Tongue (tissue), 2 donors: ENCODE results near the gene ASIC4. TPM values are rescaled to one million over a fixed set of nuclear protein-coding genes. Genes with fewer than 3 reads are reported as not detected.

ENCODE experiments used
- DNase-seq: peaks from one replicate; pipeline ENCODE4 v3.0.0-alpha.2; 2015
- total RNA-seq: library from RNA; depleted of rRNA; stranded (reverse); fragments of >200 nt; gene quantifications from one replicate; pipeline ENCODE4 v1.2.3, GENCODE V29; 2014

ASIC4 gene
- total RNA-seq, 1 donor from 2014 or later = 0.10 TPM

DNA sequence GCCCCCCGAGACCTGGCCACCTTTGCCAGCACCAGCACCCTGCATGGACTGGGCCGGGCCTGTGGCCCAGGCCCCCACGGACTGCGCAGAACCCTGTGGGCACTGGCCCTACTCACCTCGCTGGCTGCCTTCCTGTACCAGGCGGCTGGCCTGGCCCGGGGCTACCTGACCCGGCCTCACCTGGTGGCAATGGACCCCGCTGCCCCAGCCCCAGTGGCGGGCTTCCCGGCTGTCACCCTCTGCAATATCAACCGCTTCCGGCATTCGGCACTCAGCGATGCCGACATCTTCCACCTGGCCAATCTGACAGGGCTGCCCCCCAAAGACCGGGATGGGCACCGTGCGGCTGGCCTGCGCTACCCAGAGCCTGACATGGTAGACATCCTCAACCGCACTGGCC is 554 bp downstream of the ASIC4 start:
- DNase-seq = no peak

DNA sequence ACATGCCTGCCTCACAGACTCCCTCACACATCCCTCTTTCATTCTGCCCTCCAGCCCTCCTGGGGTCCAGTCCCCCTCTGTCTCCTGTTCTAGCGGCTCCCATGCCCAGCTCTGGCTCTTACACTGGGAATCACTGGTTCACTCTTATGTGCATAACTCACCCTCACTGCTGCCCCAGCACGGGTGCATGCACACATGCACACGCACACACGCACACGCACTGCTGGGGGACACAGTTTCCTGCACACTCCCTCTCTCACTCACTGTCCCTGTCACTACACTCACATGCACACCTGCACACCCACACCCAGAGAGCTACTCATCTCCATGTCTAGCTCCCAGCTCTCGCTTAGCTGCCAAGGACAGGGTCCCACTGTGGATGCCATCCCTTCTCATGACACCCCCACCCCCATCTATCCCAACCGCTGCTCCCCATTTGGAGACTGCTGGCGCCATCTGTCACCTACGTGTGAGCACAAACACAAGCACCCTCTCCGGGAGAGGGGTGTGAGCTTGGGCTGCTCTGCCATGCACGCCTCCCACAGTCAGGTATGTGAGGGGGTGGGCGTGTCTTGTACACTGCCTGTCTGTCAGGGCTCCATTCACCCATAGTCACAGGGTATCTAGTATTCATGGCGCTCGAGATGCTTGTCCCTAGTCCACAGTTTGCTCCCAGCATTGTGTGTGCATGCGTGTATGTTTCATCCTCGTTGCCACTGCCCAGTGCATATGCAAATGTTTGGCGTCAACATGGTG is 1.8 kb downstream of the ASIC4 start:
- DNase-seq = no peak

DNA sequence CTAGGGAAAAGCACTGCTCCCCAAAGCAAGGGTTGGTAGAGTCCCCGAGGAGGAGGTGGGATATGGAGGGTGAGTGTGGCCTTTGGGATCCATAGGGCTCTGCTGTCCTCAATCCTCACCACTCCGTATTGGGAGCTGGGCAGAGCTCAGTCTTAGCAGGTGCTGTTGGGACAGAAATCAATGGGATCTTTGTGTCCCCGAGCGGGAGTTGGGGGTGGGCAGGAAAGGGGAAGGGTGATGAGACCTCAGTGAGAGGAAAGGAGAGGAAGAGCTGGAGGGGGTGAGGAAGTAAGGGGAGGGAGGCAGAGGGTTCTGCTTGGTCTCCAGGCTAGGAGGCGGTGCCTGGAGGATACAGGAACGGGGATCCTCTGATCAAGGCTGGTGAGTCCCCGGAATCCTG is 2.6 kb downstream of the ASIC4 start:
- DNase-seq = no peak

DNA sequence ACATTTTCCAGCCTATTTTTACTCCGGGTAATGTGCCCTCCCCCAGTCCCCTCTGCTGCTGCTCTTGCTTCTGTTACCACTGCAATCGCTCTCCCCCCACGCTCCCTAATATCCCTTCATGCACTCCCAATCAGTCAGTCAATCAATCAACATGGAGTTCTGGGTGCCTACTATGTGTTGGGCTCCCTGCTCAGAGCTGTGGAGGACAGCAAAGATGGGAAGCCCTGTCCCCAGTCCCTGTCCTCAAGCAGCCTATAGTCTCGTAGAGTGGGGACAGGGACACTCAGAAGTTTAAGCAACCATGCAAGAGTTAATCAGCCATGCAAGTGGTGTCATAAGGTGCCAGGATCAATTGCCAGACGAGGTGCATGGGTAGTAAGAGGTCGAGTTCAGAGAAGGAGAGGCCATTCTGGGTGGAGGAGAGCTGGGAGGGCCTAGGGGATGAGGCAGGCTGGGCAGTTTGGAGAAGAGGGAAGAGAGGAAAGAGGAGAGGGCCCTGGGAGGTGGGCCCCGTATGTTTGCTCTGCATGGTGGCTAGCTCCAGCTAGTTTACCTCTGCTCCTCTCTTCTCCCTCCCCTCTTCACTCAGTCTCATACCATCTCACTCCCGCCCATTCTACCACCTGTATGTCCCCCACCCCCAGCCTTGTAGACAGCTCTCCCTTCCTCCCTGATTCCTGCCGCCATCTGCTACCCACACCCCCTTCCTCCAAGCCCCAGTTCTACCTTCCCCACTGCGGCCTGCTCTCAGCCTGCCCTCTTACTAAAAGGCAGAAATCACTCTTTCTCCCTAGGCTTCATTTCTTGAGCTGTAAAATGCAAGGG is 3.9 kb downstream of the ASIC4 start:
- no peak for DNase-seq

DNA sequence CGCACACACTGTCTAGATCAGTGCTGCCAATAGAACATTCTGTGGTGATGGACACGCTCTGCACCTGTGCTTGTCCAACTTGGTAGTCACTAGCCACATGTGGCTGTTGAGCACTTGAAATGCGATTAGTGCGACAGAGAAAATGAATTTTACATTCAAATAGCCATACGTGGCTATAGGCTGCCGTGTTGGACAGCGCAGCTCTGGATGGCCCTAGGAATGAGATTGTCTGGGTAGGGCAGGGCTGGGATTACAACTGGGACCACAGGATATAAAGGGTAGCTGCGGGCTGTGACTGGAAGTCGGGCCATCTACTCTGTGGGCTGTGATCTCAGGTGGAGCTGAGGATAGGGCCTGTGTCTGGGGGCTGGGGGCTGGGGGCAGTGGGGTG is 5.2 kb downstream of the ASIC4 start:
- no peak for DNase-seq

DNA sequence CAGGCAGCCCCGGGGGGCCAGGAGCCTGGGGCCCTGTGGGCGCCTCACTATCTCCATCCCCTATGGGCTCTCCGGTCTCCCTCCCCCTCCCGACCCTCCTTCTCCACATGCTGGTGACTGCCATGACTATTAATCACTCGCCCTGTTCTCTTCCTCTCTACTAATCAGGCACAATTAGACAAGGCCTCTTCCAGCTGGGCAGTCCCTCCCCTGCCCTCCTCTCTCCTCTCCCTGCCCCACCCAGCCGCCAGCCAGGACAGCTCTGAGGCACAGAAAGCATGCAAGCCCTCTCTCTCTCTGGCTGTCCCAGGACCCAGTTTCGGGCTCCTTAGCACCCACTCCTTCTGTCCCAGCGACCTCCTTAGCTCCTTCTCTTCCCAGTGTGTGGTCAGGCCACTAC is 5.8 kb downstream of the ASIC4 start:
- DNase-seq = peak; percentile 55

DNA sequence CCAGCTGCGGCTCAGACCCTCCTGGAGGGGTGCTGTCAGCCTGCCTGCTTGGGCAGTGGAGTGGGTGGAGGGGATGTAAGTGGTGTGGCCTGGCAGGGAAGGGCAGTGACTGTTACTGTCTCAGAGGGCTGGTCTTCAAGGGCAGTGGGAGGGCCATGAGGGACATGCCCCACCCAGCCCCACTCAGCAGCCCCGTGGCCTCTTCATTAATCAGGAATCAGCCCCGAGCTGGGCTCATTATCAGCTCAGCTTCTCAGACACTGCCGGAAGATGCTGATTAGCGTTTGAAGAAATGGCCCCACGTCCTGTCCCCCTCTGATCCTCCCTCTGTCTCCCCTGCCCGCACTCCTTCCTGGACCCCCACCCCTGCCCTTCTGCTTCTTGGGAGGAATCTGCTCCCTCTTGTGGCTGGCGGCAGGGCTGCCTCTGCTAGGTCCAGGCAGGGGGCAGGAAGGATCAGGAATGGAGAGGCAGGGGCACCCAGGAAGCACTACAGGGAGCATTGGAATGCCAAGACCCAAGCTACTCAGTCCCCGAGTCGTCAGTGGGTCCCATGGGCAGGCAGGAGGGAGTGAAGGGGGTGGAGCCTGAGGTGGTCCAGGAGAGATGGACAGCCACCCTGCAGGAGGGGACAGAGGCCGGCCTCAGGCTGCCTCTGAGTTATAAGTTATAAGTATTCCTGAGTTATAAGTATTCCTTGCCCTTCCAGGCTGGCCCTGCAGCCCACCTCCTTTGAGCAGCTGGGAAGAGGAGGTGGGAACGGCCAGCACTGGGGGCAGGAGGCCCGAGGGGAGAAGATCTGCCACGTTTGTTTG is 7.0 kb downstream of the ASIC4 start:
- DNase-seq = peak; percentile 60

DNA sequence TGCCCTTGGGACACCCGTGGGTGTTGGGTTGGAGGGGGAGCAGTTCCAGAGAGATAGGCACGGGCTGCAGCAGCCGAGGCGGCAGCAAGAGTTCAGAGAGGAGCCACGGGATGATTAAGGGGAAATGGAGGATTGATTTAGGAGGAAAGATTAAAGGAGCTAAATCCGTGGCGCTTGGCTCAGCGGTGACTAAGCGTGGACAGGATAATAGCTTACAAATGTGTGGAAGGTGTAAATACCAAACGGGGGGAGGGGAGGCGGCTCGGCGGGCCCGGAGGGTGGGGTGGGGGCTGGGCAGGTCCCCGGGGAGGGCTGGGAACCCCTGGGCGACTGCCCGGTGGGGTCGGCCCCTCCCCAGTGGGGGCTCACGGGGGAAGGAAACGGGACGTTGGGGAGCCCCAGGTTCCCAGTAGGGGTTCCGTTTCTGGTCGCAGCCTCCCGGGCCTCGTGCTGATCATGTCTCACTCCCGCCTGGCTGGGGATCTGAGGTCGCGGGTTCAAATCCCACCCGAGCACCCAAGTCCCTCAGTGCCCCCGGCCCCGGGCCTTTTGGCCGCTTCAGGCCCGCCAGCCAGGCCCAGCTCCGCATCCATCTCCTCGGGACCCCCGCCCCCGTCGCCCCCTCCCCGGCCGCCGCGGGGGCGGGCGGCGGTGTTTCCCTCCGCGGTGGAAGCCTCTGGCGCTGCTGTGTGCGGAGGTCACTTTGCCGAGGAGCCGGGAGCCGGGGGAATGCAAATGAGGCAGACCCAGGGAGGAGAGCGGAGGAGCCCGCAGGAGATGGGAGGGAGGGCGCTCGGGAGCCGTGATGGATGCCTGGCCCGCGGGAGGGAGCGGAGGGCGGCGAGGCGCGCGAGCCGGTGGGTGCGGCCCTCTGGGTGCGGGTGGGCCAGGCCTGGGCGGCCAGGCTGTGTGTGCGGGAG is 8.1 kb downstream of the ASIC4 start:
- no peak for DNase-seq

DNA sequence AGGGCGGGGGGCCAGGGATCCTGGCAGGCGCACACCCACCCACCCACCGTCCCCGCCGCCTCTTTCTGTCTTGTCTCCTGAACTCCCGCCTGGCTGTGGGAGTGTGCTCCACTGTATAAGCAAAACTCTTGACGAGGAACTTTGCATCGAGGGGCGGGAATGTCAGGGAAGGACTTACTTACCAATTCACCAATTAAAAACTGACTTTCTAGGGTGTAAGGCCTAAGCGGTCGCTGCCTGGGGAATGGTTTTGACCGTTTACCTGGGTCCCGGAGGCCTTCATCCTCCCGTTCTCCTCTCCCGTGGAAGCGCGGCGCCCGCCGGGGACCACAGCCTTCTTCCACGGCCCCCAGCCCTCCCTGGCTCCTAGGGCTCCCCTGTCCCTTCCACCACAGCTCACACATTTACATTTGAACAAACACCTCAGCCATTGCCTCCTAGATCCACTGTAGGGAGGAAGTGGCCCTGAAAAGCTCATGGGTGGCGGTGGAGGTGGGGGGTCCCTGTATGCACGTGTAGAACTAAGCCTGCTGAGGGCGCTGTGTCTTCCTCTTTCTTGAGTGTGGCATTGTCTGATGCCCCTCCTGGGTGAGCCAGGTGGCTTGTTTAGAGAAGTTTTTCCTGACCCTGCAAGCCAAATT is 8.9 kb downstream of the ASIC4 start:
- no peak for DNase-seq

DNA sequence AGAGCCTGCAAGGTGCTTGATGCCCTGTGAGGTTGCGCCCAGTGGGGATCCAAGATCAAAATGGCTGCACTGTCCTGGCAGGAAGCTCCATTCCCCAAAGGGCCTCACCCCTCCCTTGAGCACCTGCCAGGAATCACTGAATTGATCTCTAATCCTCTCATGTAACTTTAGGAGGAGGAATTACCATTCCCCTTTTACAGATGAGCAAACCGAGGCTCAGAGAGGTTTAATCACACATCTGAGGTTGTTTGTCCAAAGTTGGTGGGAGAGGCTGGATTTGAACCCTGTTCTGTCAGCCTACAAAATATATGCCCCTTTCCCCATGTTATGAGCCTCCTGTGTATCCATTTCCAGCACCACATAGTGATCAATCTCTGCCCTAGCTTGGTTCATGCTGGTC is 10.5 kb downstream of the ASIC4 start:
- DNase-seq = no peak

DNA sequence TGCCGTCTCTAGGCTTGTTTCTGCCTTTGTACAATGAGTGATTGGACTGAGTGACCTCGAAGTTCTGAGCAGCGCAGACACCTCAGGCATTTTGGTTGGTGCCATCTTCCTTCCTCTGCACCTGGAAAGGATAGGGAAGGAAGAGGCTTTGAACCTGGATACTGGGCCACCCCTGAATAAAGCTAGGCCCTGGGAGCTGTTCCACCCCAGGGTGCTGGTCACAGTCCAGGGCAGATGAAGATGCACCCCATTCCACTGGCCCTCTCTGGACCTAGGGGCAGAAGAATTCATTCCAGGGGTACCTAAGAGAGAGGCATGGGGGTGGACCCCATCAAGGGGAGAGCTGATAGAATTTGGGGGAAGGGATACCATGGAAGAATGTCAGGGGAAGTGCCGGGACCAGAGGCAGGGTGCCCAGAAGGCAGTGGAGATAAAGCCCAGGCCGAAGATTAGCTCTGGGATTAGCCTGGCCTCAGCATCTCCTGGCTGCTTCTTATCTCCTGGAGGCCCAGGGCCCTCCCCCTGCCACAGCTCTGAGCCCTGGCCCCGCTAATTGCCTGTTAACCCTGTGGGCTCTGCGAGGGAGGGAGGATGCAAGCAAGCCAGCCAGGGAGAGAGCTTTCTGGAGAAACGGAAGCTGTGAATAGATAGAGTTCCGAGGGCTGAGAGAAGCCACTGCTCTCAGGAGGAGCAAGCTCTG is 11.4 kb downstream of the ASIC4 start:
- DNase-seq = no peak

DNA sequence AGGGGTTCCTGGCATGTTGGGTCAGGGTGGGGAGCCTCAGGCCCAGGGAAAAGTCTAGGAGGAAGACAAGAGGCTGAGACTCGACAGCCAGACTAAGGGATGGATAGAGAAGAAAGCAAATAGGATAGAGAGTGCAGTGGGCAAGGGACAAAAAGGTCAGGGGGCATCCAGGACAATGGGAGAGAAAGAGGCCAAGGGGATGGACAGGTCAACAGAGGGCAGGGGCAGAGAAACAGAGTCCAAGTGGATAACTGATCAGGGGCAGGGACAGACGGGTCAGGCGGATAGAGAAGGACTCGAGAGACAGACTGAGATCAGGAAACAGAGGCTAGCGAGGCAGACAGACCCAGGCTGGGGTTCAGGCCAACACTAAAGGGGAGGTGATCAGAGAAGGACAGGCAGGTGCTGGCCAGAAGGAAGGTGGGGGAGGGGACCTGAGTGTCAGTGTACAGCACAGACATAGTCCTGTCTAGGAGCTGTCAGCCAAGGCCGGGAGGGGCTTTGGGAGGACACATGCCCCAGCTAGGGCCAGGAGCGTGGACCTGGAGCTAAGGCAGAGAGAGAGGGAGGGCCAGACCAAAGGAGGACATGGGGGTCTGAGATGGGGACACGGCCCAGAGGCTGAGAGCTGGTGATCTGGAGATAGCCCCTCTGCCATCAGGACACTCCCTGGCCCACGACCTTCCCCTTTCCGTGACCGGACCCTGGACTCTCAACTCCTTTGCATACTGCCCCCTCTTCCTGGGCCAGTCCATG is 12.2 kb downstream of the ASIC4 start:
- no peak for DNase-seq

DNA sequence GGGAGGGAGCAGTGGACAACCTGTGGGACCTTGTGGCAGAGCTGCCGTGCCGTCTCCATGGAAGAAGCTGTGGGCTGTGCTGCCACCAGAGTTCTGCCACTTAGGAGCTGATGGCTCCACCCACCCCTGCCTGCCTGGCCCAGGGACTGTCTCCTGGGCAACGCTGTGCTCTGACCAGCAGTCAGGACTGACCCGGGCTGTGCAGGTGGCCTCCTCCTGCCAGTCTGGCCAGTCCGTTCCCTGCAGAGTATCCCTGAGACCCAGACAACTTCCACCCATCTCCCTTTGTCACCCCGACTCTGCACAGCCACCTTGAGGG is 12.8 kb downstream of the ASIC4 start:
- no peak for DNase-seq

DNA sequence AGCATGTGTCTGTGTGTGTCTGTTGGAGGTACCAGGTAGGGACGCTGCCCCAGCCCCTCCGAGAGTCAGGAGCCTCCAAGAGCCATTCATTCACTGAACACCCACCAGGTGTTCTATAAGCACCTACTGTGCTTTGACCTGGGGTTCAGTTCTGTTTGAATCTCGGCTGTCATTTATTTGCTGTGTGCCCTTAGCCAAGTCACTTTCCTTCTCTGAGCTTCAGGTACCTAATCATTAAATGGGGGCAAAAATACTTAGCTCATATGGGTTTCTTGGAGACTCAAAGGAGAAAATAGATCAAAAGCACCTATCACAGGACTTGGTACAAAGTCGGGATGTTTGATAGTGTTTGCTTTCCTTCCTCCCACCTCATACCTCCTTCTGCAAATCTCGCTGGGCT is 13.2 kb downstream of the ASIC4 start:
- no peak for DNase-seq

DNA sequence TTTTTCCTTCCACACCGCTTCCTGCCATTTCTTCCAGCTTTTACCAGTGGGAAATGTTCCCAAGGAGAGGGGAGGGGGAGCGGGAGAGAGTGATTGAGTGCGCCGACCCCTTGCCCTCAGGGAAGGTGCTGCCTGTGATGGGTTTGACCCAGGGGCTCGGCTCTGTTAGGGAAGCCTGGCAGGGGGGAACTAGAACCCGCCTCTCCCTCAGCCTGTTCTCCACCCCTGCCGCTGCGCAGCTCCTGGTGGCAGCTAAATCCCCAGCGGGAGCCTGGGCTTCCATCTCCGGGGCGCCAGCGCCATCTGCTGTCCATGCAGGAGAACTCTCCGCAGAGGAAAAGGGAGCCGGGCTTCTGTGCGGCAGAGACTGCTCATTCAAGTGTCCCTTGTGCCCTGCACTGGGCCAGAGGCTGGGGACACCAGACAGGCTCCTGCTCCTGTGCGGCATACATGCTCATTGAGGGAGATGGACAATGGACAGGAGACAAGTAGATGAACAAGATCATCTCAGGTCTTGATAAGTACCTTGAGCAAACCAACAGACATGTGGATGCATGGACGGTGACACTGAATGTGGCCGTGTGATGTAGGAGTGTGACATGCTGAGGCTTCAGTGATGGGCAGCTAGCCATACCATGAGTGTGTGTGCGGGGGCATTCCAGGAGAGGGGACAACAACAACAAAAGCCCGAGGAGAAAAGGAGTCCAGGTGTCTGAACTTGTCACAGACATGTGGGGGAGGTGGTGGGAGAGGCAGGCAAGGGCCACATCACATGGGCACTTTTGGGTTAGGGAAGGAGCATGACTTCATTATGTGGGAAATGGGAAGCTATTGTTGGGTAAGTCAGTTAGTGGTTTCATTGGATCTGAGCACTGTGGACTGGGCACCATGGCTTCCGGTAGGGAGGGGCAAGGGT is 16.0 kb downstream of the ASIC4 start:
- DNase-seq = peak; percentile 95

DNA sequence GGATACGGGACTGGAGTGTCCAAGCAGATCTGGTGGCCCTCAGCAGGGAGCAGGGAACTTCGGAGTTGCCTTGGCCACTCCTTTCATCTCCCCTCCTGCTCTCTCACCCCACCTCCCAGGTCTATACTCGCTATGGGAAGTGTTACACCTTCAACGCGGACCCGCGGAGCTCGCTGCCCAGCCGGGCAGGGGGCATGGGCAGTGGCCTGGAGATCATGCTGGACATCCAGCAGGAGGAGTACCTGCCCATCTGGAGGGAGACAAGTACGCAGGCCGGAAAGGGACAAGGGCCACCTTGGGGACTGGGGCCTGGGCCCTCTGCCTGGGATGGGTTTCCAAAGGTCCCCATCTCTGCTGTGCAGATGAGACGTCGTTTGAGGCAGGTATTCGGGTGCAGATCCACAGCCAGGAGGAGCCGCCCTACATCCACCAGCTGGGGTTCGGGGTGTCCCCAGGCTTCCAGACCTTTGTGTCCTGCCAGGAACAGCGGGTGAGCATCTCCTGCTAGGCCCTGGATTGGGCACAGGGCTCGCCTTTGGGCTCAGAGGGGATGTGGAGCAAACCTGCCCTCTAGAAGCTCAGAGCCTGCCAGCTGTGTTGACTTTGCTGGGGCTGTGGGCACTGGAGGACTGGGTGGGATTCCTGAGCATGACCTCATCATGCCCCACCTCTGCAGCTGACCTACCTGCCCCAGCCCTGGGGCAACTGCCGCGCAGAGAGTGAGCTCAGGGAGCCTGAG is 17.5 kb downstream of the ASIC4 start:
- DNase-seq = no peak

DNA sequence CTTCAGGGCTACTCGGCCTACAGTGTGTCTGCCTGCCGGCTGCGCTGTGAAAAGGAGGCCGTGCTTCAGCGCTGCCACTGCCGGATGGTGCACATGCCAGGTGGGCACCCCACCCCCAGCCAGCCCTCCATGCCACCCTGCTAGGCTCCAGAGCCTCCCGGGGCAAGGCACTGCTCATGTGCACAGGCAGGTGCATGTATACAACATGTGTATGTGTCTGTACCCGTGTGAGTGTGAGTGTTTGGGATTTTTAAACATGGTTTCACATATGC is 18.0 kb downstream of the ASIC4 start:
- DNase-seq = no peak

DNA sequence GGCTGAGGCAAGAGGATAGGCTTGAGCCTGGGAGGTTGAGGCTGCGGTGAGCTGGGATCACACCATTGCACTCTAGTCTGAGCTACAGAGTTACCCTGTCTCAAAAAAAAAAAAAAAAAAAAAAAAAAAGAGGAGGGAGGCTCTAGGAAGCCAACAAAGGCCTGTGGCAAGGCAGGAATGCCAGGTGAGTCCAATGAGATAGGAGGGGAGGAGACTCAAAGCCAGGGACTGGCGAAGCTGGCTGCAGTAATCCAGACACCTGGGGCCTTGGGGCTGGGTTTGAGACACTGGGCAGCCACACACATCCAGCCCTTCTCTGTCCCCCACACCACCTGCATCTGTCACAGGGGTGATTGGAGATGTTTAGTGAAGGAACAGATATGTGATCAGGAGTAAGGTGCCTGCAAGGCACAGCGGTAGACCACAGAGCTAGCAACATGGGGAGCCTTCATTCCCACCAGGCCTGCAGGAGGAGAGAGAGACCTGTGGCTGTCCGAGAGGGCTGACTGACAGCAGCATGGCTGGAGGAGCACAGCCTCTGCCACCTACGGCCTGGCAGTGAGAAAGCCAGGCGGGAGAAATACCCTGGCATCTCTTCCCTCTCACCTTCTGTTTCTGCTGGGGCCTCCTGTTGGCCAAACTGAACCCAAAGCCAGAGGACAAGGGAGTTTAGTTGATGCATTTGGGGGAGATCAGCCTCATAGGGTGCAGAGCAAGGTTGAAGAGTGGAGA is 19.8 kb downstream of the ASIC4 start:
- no peak for DNase-seq
